Neutrophil (primary cell): Measurements from ENCODE around the gene LAMC3.

Experiments used
- H3K27ac ChIP-seq: fragments of 200-600 bp; sonication (generic); 2 replicates; pipeline ENCODE4 v1.5.1; 2016; ENCODE audit warnings: mild to moderate bottlenecking, moderate library complexity
- H3K27me3 ChIP-seq: fragments of 200-600 bp; sonication (generic); 2 replicates; pipeline ENCODE4 v1.6.0; 2016; ENCODE audit warnings: mild to moderate bottlenecking
- H3K36me3 ChIP-seq: fragments of 200-600 bp; sonication (generic); 2 replicates; pipeline ENCODE4 v1.5.1; 2017
- H3K4me1 ChIP-seq, 2 experiments: fragments of 200-600 bp in 1 of 2; sonication (generic) in 1 of 2; 1 replicate in 1 of 2; 2 replicates in 1 of 2; pipeline versions ENCODE4 v1.5.1 to v1.6.1; 2013 to 2016; ENCODE audit warnings: low read depth in 1 of 2, low read length in 1 of 2, mild to moderate bottlenecking in 1 of 2, moderate library complexity in 1 of 2; ENCODE audit not compliant: control insufficient read depth in 1 of 2, insufficient read depth in 1 of 2
- H3K4me3 ChIP-seq, 2 experiments: fragments of 200-600 bp in 1 of 2; sonication (generic) in 1 of 2; 1 replicate in 1 of 2; 2 replicates in 1 of 2; pipeline ENCODE4 v1.5.1; 2013 to 2016; ENCODE audit warnings: low read depth in 1 of 2, low read length in 1 of 2, mild to moderate bottlenecking in 1 of 2, moderate library complexity in 1 of 2
- H3K9me3 ChIP-seq: fragments of 200-600 bp; sonication (generic); 2 replicates; pipeline ENCODE4 v1.5.1; 2016
- CTCF ChIP-seq: fragments of 200-600 bp; sonication (generic); IDR thresholded peaks from 2 replicates; pipeline ENCODE4 v1.5.1; 2016; ENCODE audit warnings: antibody characterized with exemption

The LAMC3 gene

GRCh38 chr9:131039129-131039954, 30.4 kb downstream of the LAMC3 start:
- Histone ChIP-seq H3K9me3 (no peaks in the 10 kb centered on the region), H3K27me3 (no peaks in the 10 kb centered on the region)

GRCh38 chr9:131042666-131043065, 33.7 kb downstream of the LAMC3 start:
- H3K4me3 ChIP-seq, result no peak overlapping the region
- no peak overlapping the region for H3K27ac ChIP-seq
- peaks cover 5 to 7% of the 10 kb centered on the region in 2 experiments for H3K4me1 ChIP-seq
- no peaks in the 10 kb centered on the region for H3K27me3 ChIP-seq
- no peaks in the 10 kb centered on the region for H3K36me3 ChIP-seq
- H3K9me3 ChIP-seq, result no peaks in the 10 kb centered on the region
- no peak for TF ChIP-seq CTCF

More at GRCh38 chr9:131039129-131039954, 30.4 kb downstream of the LAMC3 start:
- Histone ChIP-seq H3K27ac (no peak overlapping the region), H3K36me3 (no peaks in the 10 kb centered on the region), H3K4me1 (no peaks in the 10 kb centered on the region), H3K4me3 (no peak overlapping the region)
- no peak for TF ChIP-seq CTCF

- H3K27ac ChIP-seq, result no peak overlapping the region
- H3K27me3 ChIP-seq, result no peaks in the 10 kb centered on the region
- TF ChIP-seq CTCF, result no peak
- no peaks in the 10 kb centered on the region for H3K36me3 ChIP-seq
- no peaks in the 10 kb centered on the region for H3K9me3 ChIP-seq
- H3K4me1 ChIP-seq, result peaks cover 6 to 8% of the 10 kb centered on the region in 2 experiments
- H3K4me3 ChIP-seq, result no peak overlapping the region
These were observed 34.1 kb downstream of the LAMC3 start for GRCh38 chr9:131043087-131043486.

GRCh38 chr9:131043646-131044045, 34.7 kb downstream of the LAMC3 start:
- Histone ChIP-seq H3K36me3 (no peaks in the 10 kb centered on the region), H3K27me3 (no peaks in the 10 kb centered on the region), H3K4me1 (peaks cover 11 to 13% of the 10 kb centered on the region in 2 experiments), H3K27ac (no peak overlapping the region), H3K9me3 (no peaks in the 10 kb centered on the region), H3K4me3 (no peak overlapping the region)
- TF ChIP-seq CTCF, result no peak

GRCh38 chr9:131045300-131046092, 36.5 kb downstream of the LAMC3 start:
- H3K9me3 ChIP-seq, result no peaks in the 10 kb centered on the region
- no peaks in the 10 kb centered on the region for H3K27me3 ChIP-seq
- no peak for TF ChIP-seq CTCF
- H3K27ac ChIP-seq, result no peak overlapping the region
- no peaks in the 10 kb centered on the region for H3K36me3 ChIP-seq
- H3K4me3 ChIP-seq, result no peak overlapping the region
- peaks cover 11 to 13% of the 10 kb centered on the region in 2 experiments for H3K4me1 ChIP-seq
